Spleen (tissue), 11 donors: Measurements from ENCODE around the gene GRIK3. TPM values are rescaled to one million over a fixed set of nuclear protein-coding genes. Genes with fewer than 3 reads are reported as not detected.

Experiments
- DNase-seq: peaks from one replicate; pipeline ENCODE4 v3.0.0-alpha.2; 2020
- H3K27ac ChIP-seq, 8 donors: fragments of 200-600 bp; sonication (generic) in 7 of 8; 1 replicate in 4 of 8; 2 replicates in 4 of 8; pipeline versions ENCODE4 v1.5.0 to v1.8.0; 2016 to 2021; ENCODE audit warnings: inconsistent platforms in 4 of 8, mild to moderate bottlenecking in 4 of 8, moderate library complexity in 1 of 8
- H3K27me3 ChIP-seq, 7 donors: fragments of 200-600 bp; sonication (generic) in 6 of 7; replicated peaks in 1 of 7; 1 replicate in 4 of 7; 2 replicates in 3 of 7; pipeline versions ENCODE4 v1.5.0 to v1.8.0; 2016 to 2021; ENCODE audit warnings: inconsistent platforms in 3 of 7, mild to moderate bottlenecking in 1 of 7
- H3K36me3 ChIP-seq, 6 donors: fragments of 200-600 bp; sonication (generic) in 5 of 6; 1 replicate in 4 of 6; 2 replicates in 2 of 6; pipeline versions ENCODE4 v1.5.0 to v1.8.0; 2016 to 2021; ENCODE audit warnings: inconsistent platforms in 2 of 6
- H3K4me1 ChIP-seq, 6 donors: fragments of 200-600 bp; sonication (generic) in 5 of 6; 1 replicate in 3 of 6; 2 replicates in 3 of 6; pipeline versions ENCODE4 v1.5.0 to v1.8.0; 2016 to 2021; ENCODE audit warnings: inconsistent platforms in 3 of 6
- H3K4me3 ChIP-seq, 8 donors: fragments of 200-600 bp; sonication (generic) in 7 of 8; 1 replicate in 4 of 8; 2 replicates in 4 of 8; pipeline versions ENCODE4 v1.5.0 to v1.8.0; 2016 to 2021; ENCODE audit warnings: inconsistent platforms in 4 of 8, mild to moderate bottlenecking in 4 of 8, moderate library complexity in 2 of 8
- H3K9me3 ChIP-seq, 8 donors: fragments of 200-600 bp; sonication (generic) in 7 of 8; 1 replicate in 4 of 8; 2 replicates in 4 of 8; pipeline versions ENCODE4 v1.5.0 to v1.8.0; 2016 to 2021; ENCODE audit warnings: inconsistent platforms in 4 of 8
- CTCF ChIP-seq, 11 experiments: fragments of 200-600 bp in 7 of 11; fragments of 450-650 bp in 4 of 11; sonication (generic) in 4 of 11; IDR thresholded peaks in 8 of 11; conservative IDR thresholded peaks in 3 of 11; 1 replicate in 7 of 11; 2 replicates in 4 of 11; pipeline versions ENCODE4 v1.4.0 to v1.8.0; 2016 to 2021; ENCODE audit warnings: antibody characterized with exemption in 11 of 11, inconsistent platforms in 4 of 11, mild to moderate bottlenecking in 1 of 11
- POLR2A ChIP-seq, 3 donors: fragments of 450-650 bp; IDR thresholded peaks; one replicate each; pipeline ENCODE4 v1.5.1; 2017; ENCODE audit warnings: antibody characterized with exemption in 3 of 3, mild to moderate bottlenecking in 1 of 3
- POLR2AphosphoS5 ChIP-seq, 3 donors: sonication (generic); formaldehyde crosslinking; IDR thresholded peaks; one replicate each; pipeline ENCODE4 v1.5.1; 2017; ENCODE audit warnings: antibody characterized with exemption in 3 of 3
- WGBS, 5 donors: extraction: QIAGEN DNeasy Blood & Tissue Kit in 3 of 5; methylation state at CpG; one replicate each; pipeline versions ENCODE4 v1.1.5 to v1.1.7; 2013 to 2018; 5-methylcytosine and 5-hydroxymethylcytosine counted together
- intact Hi-C: fragments of 100-400 bp; cut with DNase I; formaldehyde crosslinking; loops from one replicate; pipeline ENCODE4 v1.15.0; 2023; ENCODE audit warnings: low total_unique reads
- polyA plus RNA-seq, 3 donors: library from polyadenylated mRNA; stranded (reverse); fragments of 200-250 nt; gene quantifications; one replicate each; pipeline ENCODE4 v1.2.1, GENCODE V29; 2013
- total RNA-seq, 7 donors: library from RNA; depleted of rRNA in 3 of 7; stranded (reverse); fragments of >200 nt in 3 of 7; fragmentation: NEBNext Ultra II Directional in 4 of 7; extraction: Animal tissue kit (Norgen Biotek cat#: 25700) in 4 of 7; gene quantifications; one replicate each; pipeline versions ENCODE4 v1.1.0 to v1.2.1, GENCODE V29; 2016 to 2021
- donor health status: healthy with polysubstance abuse.
- donor health status: DM: no; HTN: no; CAD: no; lungs with moderate emphysema.
- donor health status: DM: no; HTN: no; CAD: no.
- donor health status: Bipolar disorder and iron deficiency.
- donor health status: healthy.
- donor health status: DM: no; HTN: no; CAD: no.
- donor health status: DM: yes; HTN: yes; CAD: no.

GRIK3 gene
- total and polyA plus RNA-seq, 10 donors, result 0.09 to 0.74 (median 0.19) TPM

- WGBS, 5 donors, result 54 to 63% (median 57%) methylated on average over 3 to 5 of the region's 5 CpGs
These were observed 81.3 kb downstream of the GRIK3 start for GRCh38 chr1:36953061-36953460.

GRCh38 chr1:36951761-36952160, 82.6 kb downstream of the GRIK3 start:
- no peaks in the 10 kb centered on the region for H3K9me3 ChIP-seq

More at GRCh38 chr1:36953061-36953460, 81.3 kb downstream of the GRIK3 start:
- Histone ChIP-seq H3K4me3 (no peak overlapping the region), H3K36me3 (no peaks in the 10 kb centered on the region), H3K27ac (no peak overlapping the region), H3K27me3 (peaks cover 0 to 43% (median 0%) of the 10 kb centered on the region in 7 donors), H3K4me1 (no peaks in the 10 kb centered on the region), H3K9me3 (no peaks in the 10 kb centered on the region)
- DNase-seq, result no peak
- intact Hi-C loops, result no loop called here
- TF ChIP-seq POLR2A (IDR thresholded peaks at IDR 0.05) (no peak), POLR2AphosphoS5 (IDR thresholded peaks at IDR 0.05) (no peak), CTCF (IDR thresholded peaks at IDR 0.05 in 8 of 11, conservative IDR thresholded peaks at IDR 0.05 in 3 of 11) (no peak)

GRCh38 chr1:36951292-36951750, 83.0 kb downstream of the GRIK3 start:
- TF ChIP-seq CTCF (IDR thresholded peaks at IDR 0.05 in 8 of 11, conservative IDR thresholded peaks at IDR 0.05 in 3 of 11) (no peak), POLR2AphosphoS5 (IDR thresholded peaks at IDR 0.05) (no peak), POLR2A (IDR thresholded peaks at IDR 0.05) (no peak)
- WGBS, 5 donors, result 49 to 60% (median 57%) methylated on average over 6 to 7 of the region's 7 CpGs
- Histone ChIP-seq H3K27me3 (peaks cover 0 to 51% (median 0%) of the 10 kb centered on the region in 7 donors), H3K9me3 (no peaks in the 10 kb centered on the region), H3K4me3 (no peak overlapping the region), H3K36me3 (no peaks in the 10 kb centered on the region), H3K27ac (no peak overlapping the region), H3K4me1 (no peaks in the 10 kb centered on the region)
- no peak for DNase-seq
- intact Hi-C loops, result no loop called here

More at GRCh38 chr1:36951761-36952160, 82.6 kb downstream of the GRIK3 start:
- no peak overlapping the region for H3K4me3 ChIP-seq
- peaks cover 0 to 49% (median 0%) of the 10 kb centered on the region in 7 donors for H3K27me3 ChIP-seq
- DNase-seq, result no peak
- no peak overlapping the region for H3K27ac ChIP-seq
- no peak for TF ChIP-seq POLR2A (IDR thresholded peaks at IDR 0.05)
- no peak for TF ChIP-seq CTCF (IDR thresholded peaks at IDR 0.05 in 8 of 11, conservative IDR thresholded peaks at IDR 0.05 in 3 of 11)
- no peak for TF ChIP-seq POLR2AphosphoS5 (IDR thresholded peaks at IDR 0.05)
- intact Hi-C loops, result no loop called here
- no peaks in the 10 kb centered on the region for H3K4me1 ChIP-seq
- 66 to 70% (median 67%) methylated on average over 5 of the region's 5 CpGs for WGBS, 5 donors
- H3K36me3 ChIP-seq, result no peaks in the 10 kb centered on the region

- no peak for DNase-seq
- no peaks in the 10 kb centered on the region for H3K4me1 ChIP-seq
- TF ChIP-seq POLR2AphosphoS5 (IDR thresholded peaks at IDR 0.05) (no peak), POLR2A (IDR thresholded peaks at IDR 0.05) (no peak), CTCF (IDR thresholded peaks at IDR 0.05 in 8 of 11, conservative IDR thresholded peaks at IDR 0.05 in 3 of 11) (no peak)
- H3K4me3 ChIP-seq, result no peak overlapping the region
- intact Hi-C loops, result no loop called here
- 62 to 68% (median 65%) methylated on average over 8 of the region's 8 CpGs for WGBS, 5 donors
- no peaks in the 10 kb centered on the region for H3K36me3 ChIP-seq
- H3K27ac ChIP-seq, result no peak overlapping the region
- no peaks in the 10 kb centered on the region for H3K9me3 ChIP-seq
- peaks cover 0 to 51% (median 0%) of the 10 kb centered on the region in 7 donors for H3K27me3 ChIP-seq
These were observed 83.6 kb downstream of the GRIK3 start for GRCh38 chr1:36950604-36951291.
